CD4-positive, alpha-beta T cell treated with Interleukin-6 for 4 hours (primary cell): ENCODE measurements around the gene SYNM.
"Not testable (repeated sequence)": the region's sequence is repeated elsewhere in the genome, so short reads cannot be mapped to it uniquely, and the experiment has no call there.

Experiments used
- DNase-seq: peaks from one replicate; pipeline ENCODE4 v3.0.0-alpha.2; 2020; ENCODE audit warnings: mixed read lengths

Gene SYNM

DNA sequence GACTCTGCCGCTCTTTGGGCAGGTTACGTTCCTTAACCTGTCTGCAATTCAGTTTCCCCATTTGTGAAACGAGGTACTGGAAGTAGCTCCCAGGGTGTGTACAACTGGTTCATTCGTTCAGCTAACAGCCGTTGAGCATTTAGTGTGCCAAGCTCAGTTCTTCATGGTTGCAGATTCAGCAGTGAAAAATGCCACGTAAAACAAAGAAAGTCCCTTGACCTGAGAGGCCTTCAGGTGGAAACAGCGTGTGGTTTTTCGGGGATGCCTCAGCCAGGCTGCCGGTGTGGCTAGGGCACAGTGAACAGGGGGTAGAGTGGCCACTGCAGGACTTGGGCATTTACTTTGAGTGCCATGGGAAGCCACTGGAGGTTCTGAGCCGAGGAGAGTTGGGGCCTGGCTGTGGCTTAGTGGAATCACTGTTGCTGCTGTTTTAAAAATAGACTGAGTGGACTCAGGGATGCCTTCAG lies 4.7 kb downstream of the SYNM start:
- DNase-seq: no peak

DNA sequence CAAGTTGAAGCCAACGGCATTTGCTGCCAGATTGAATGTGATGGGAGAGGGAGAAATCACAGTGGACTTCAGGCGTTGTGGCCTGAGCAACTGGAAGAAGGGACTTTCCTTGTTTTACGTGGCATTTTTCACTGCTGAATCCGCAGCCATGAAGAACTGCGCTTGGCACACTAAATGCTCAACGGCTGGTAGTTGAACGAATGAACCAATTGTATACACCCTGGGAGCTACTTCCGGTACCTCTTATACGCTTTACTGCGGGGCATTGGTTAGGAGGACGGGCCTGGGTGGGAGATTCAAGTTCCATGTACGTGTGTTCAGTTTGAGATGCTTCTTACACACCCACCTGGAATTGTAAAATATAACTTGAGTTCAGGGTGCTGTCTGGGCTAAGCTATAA lies 5.2 kb downstream of the SYNM start:
- no peak for DNase-seq

- no peak for DNase-seq
These were observed 5.9 kb downstream of the SYNM start for GRCh38 chr15:99110581-99111320.

GRCh38 chr15:99111641-99112040 lies 6.8 kb downstream of the SYNM start:
- DNase-seq: not testable (repeated sequence)

DNA sequence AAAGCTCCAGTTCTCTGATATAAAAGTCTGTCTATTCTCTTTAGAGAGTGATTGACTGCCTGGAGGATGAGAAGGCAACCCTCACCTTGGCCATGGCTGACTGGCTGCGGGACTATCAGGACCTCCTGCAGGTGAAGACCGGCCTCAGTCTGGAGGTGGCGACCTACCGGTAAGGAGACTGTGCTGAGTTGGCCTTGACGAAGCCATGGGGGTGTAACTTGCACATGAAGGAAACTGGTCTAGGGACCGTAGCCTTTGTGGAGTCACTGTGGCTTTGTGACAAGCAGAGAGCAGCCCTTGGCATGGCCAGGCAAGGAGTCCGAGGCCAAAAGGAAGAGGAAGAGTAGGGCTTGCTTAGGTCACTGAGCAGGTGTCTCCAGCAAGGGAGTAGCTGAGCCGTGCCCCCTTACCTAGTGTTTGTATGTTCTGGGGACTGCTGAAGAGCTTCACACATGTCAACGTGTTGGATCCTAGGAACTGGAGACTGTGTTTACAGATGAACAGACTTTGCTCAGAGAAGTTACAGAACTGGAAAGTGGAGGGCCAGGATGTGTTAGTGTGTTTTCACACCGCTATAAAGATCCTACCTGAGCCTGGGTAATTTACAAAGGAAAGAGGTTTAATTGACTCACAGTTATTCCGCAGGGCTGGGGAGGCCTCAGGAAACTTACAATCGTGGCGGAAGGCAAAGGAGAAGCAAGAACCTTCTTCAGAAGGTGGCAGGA lies 8.8 kb downstream of the SYNM start:
- no peak for DNase-seq

GRCh38 chr15:99114511-99115299 lies 9.8 kb downstream of the SYNM start:
- no peak for DNase-seq

- no peak for DNase-seq
These were observed 10.7 kb downstream of the SYNM start for GRCh38 chr15:99115300-99116215.

DNA sequence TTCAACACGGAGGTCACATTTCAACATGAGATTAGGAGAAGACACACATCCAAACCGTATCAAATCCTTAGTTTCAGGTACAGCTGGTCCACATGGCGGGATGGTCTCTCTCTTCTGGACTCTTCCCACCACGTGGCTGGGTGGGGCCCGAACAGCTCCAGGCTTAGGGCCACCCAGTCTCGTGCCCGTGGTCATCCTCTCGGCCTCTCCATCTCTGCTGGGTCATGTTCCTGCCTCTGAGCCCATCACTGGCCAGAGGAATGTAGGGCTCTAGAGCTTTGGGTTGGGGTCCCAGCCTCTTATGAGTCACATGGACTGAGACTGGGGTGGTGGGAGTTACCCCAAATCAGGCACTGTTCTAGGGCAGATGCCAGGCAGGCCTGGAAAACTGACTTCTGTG lies 12.2 kb downstream of the SYNM start:
- DNase-seq: no peak

DNA sequence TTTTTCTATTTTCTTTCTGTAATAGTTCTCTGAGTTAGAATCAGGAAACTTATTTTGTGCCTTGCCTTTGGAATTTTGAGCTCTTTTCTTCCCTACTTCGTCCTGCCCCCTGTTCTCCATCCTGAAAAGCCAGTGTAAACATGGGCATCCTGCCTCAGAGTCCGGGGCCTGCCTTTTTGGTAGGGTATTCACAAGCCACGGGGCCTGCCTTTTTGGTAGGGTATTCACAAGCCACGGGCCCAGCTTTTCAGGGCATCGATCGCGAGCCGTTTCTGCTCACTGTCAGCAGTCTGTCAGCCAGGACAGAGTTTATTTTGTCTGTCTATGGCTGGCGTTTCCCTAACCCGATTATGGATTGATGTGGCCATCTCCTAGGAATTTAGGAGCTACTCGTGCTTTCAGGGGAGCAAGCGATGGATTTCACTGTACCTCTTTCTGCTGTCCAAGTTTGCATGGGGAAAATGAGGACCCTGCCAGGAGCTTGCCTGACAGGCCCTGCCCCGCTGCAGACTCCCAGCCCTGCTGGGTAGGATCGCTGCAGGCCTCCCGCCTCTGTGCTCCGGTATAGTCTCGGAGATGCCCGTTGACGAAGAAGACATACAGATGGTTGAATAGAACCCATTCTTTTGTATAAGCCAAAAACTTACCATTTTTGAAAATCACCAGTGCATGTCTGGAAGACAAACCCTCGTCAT lies 12.8 kb downstream of the SYNM start:
- no peak for DNase-seq

GRCh38 chr15:99118258-99118632 lies 13.4 kb downstream of the SYNM start:
- DNase-seq: no peak

- DNase-seq: no peak
These were observed 14.1 kb downstream of the SYNM start for GRCh38 chr15:99118801-99119546.

- DNase-seq: no peak
These were observed 15.3 kb downstream of the SYNM start for GRCh38 chr15:99120050-99120777.

DNA sequence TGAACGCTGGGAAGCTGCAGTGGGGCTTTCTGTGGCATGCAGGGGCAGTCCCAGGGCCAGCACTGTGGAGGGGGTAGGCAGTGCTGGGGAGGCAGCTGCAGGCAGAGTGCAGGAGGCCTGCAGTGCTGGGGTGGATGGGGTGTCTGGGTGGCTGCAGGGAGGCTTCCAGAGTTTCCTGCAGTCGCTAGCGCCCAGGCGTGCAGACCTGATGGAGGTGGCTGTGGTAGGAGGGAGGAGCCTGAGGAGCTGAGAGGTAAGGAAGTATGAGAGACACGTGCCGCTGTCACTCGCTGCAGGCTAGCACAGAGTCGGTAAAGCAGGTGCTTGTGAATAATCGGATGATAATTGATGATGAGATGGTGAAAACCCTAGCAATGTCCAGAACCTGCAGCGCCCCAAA lies 16.3 kb downstream of the SYNM start:
- DNase-seq: no peak

GRCh38 chr15:99121691-99122410 lies 17.0 kb downstream of the SYNM start:
- no peak for DNase-seq

DNA sequence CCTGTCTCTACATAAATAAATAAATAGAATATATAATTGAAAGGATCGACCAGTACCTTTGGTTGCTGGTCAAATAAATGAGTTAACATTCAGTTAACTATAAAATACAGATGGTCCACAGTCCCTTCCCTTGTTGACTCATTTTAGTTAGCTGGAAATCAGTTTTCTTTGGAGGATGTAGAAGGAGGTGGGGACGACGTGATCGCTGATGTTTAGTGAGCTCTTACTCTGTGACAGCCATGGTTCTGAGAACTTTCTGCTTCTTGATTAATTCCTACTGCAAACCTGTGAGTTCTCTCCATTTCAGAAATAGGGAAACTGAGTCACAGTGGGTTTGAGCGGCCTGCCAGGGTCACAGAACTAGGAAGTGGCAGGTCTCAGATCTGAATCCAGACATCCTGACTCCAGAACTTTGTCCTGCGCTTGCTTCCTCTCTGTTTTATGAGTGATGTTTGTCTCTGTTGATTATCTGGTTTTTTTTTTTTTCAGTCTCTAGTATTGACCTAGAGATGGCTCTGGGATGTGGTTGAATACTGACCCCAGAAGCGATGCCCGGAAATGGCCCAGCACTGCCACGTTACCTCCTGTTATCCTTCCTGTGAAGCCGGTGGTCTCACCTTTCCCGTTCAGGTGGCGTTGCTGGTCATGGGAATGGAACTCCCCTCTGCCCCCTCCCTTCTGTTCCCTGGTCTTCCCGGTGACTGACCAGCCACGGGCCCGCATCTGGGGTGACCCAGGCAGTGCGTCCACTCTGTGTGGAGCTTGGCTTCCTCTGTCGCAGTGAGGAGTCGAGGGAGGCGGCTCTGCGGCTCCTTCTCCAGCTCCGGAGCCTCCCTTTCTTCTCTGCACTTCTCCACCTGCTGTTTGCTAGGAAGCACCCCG lies 18.2 kb downstream of the SYNM start:
- no peak for DNase-seq

- DNase-seq: no peak
These were observed 19.0 kb downstream of the SYNM start for GRCh38 chr15:99123713-99124451.

- DNase-seq: no peak
These were observed 19.8 kb downstream of the SYNM start for GRCh38 chr15:99124641-99125040.
